H1 (cell line): Measurements from ENCODE around the gene PID1. TPM values are rescaled to one million over a fixed set of nuclear protein-coding genes. Genes with fewer than 3 reads are reported as not detected.

Source experiments
- CTCF ChIA-PET: fragments of 300-600 bp; sonication (Branson Sonifier 250); formaldehyde crosslinking; loops from one replicate; lab custom pipeline; 2021; ENCODE audit not compliant: partially characterized antibody; lab: Charles Lee
- POLR2A ChIA-PET: fragments of 300-600 bp; sonication (Branson Sonifier 250); formaldehyde crosslinking; loops from one replicate; lab custom pipeline; 2021; ENCODE audit warnings: inconsistent platforms; ENCODE audit not compliant: partially characterized antibody; lab: Charles Lee
- DNase-seq, 2 experiments: peaks; one replicate each; pipeline versions ENCODE4 v3.0.0 to v3.0.0-alpha.2; 2010 to 2022; ENCODE audit warnings: low spot score in 2 of 2, low read depth in 1 of 2, mixed read lengths in 1 of 2
- FAIRE-seq: peaks from 2 replicates; lab custom pipeline; 2011; peaks lifted over from hg19 to GRCh38; lab: Jason Lieb, UNC
- H2AFZ ChIP-seq: 2 replicates; pipeline ENCODE4 v1.8.1; 2012; ENCODE audit warnings: low read length, inconsistent platforms
- H2AK5ac ChIP-seq: 2 replicates; pipeline ENCODE4 v1.6.1; 2013; ENCODE audit warnings: low read depth, low read length
- H2BK120ac ChIP-seq: replicated peaks from 2 replicates; pipeline ENCODE3; 2013; ENCODE audit warnings: low read depth, low read length, inconsistent platforms
- H2BK12ac ChIP-seq: 2 replicates; pipeline ENCODE4 v1.6.1; 2013; ENCODE audit warnings: low read depth, low read length
- H2BK15ac ChIP-seq: 2 replicates; pipeline ENCODE4 v1.6.1; 2013; ENCODE audit warnings: low read length
- H2BK20ac ChIP-seq: 2 replicates; pipeline ENCODE4 v1.6.1; 2013; ENCODE audit warnings: low read length
- H2BK5ac ChIP-seq: 2 replicates; pipeline ENCODE4 v1.6.1; 2013; ENCODE audit warnings: low read depth, low read length
- H3K14ac ChIP-seq: 2 replicates; pipeline ENCODE4 v1.6.1; 2013; ENCODE audit warnings: inconsistent platforms; ENCODE audit not compliant: insufficient read length
- H3K18ac ChIP-seq: 2 replicates; pipeline ENCODE4 v1.6.1; 2013; ENCODE audit warnings: low read length; ENCODE audit errors: extremely low read depth
- H3K23ac ChIP-seq: 2 replicates; pipeline ENCODE4 v1.6.1; 2013; ENCODE audit warnings: inconsistent platforms; ENCODE audit not compliant: insufficient read length
- H3K23me2 ChIP-seq: 2 replicates; pipeline ENCODE4 v1.6.1; 2013; ENCODE audit warnings: low read depth, low read length
- H3K27ac ChIP-seq: 2 replicates; pipeline ENCODE4 v1.6.1; 2011; ENCODE audit warnings: low read depth, low read length, inconsistent platforms
- H3K27me3 ChIP-seq, 4 experiments: replicated peaks in 1 of 4; 1 replicate in 1 of 4; 2 replicates in 3 of 4; pipeline versions ENCODE4 v1.6.1 to v1.8.1; 2011 to 2013; ENCODE audit warnings: low read length in 3 of 4, mild to moderate bottlenecking in 3 of 4, inconsistent platforms in 2 of 4, mixed read lengths in 2 of 4, moderate library complexity in 1 of 4; ENCODE audit not compliant: control insufficient read depth in 3 of 4, insufficient read depth in 3 of 4; ENCODE audit errors: extremely low read depth in 1 of 4
- H3K36me3 ChIP-seq, 4 experiments: 2 replicates each; pipeline versions ENCODE4 v1.6.1 to v1.8.1; 2011 to 2013; ENCODE audit warnings: mild to moderate bottlenecking in 4 of 4, low read length in 3 of 4, moderate library complexity in 2 of 4, control low read depth in 1 of 4, inconsistent platforms in 1 of 4; ENCODE audit not compliant: insufficient read depth in 4 of 4, control insufficient read depth in 2 of 4
- H3K4ac ChIP-seq: replicated peaks from 2 replicates; pipeline ENCODE3; 2013; ENCODE audit warnings: low read length, low read depth, mixed read lengths, inconsistent platforms; ENCODE audit not compliant: insufficient read length
- H3K4me1 ChIP-seq, 4 experiments: replicated peaks in 1 of 4; 1 replicate in 1 of 4; 2 replicates in 3 of 4; pipeline versions ENCODE4 v1.6.1 to v1.8.1; 2011 to 2013; ENCODE audit warnings: low read length in 3 of 4, inconsistent platforms in 2 of 4, mixed read lengths in 1 of 4; ENCODE audit not compliant: insufficient read depth in 4 of 4, control insufficient read depth in 3 of 4
- H3K4me2 ChIP-seq, 2 experiments: 2 replicates each; pipeline versions ENCODE4 v1.6.1 to v1.8.1; 2011 to 2013; ENCODE audit warnings: low read depth in 2 of 2, low read length in 2 of 2, control low read depth in 1 of 2, inconsistent platforms in 1 of 2, mild to moderate bottlenecking in 1 of 2; ENCODE audit not compliant: insufficient read depth in 1 of 2
- H3K4me3 ChIP-seq, 4 experiments: fragments of 200-600, 300-600 bp in 1 of 4; sonication (generic), shearing (Covaris generic), sonication (Bioruptor Twin) in 1 of 4; 2 replicates each; pipeline versions ENCODE4 v1.5.1 to v1.8.1; 2011 to 2016; ENCODE audit warnings: low read length in 4 of 4, low read depth in 3 of 4, control low read depth in 2 of 4, inconsistent platforms in 2 of 4, mild to moderate bottlenecking in 2 of 4, mixed read lengths in 1 of 4, moderate library complexity in 1 of 4; ENCODE audit not compliant: insufficient read depth in 2 of 4; ENCODE audit errors: extremely low read depth in 1 of 4
- H3K56ac ChIP-seq: replicated peaks from 2 replicates; pipeline ENCODE3; 2013; ENCODE audit warnings: low read depth, mild to moderate bottlenecking, mixed read lengths, low read length, inconsistent platforms; ENCODE audit not compliant: insufficient read length
- H3K79me1 ChIP-seq: 2 replicates; pipeline ENCODE4 v1.6.1; 2013; ENCODE audit warnings: low read depth, low read length, control low read depth
- H3K79me2 ChIP-seq, 2 experiments: 2 replicates each; pipeline versions ENCODE4 v1.6.1 to v1.8.1; 2012 to 2013; ENCODE audit warnings: low read length in 2 of 2, mild to moderate bottlenecking in 2 of 2, inconsistent platforms in 1 of 2; ENCODE audit not compliant: insufficient read depth in 2 of 2, control insufficient read depth in 1 of 2
- H3K9ac ChIP-seq, 4 experiments: replicated peaks in 1 of 4; 1 replicate in 1 of 4; 2 replicates in 3 of 4; pipeline versions ENCODE4 v1.6.1 to v1.8.1; 2011 to 2013; ENCODE audit warnings: low read depth in 3 of 4, low read length in 3 of 4, control low read depth in 2 of 4, mild to moderate bottlenecking in 2 of 4, moderate library complexity in 2 of 4, inconsistent platforms in 1 of 4; ENCODE audit errors: extremely low read depth in 1 of 4
- H3K9me3 ChIP-seq, 2 experiments: 2 replicates each; pipeline versions ENCODE4 v1.6.1 to v1.8.1; 2012 to 2013; ENCODE audit warnings: mild to moderate bottlenecking in 2 of 2, moderate library complexity in 2 of 2, control low read depth in 1 of 2, inconsistent platforms in 1 of 2, low read depth in 1 of 2, low read length in 1 of 2, mixed read lengths in 1 of 2; ENCODE audit not compliant: insufficient read depth in 2 of 2
- H4K20me1 ChIP-seq, 2 experiments: replicated peaks in 1 of 2; 2 replicates each; pipeline versions ENCODE3 to v1.8.1; 2011 to 2013; ENCODE audit warnings: inconsistent platforms in 2 of 2, low read length in 2 of 2, mild to moderate bottlenecking in 1 of 2; ENCODE audit not compliant: insufficient read depth in 2 of 2, control insufficient read depth in 1 of 2
- H4K5ac ChIP-seq: 2 replicates; pipeline ENCODE4 v1.6.1; 2013; ENCODE audit warnings: low read length, low read depth, mixed read lengths, inconsistent platforms; ENCODE audit not compliant: insufficient read length
- H4K8ac ChIP-seq: 2 replicates; pipeline ENCODE4 v1.8.0; 2013; ENCODE audit warnings: mild to moderate bottlenecking, moderate library complexity, low read length, inconsistent platforms; ENCODE audit not compliant: insufficient read depth; ENCODE audit errors: extremely low read depth
- H4K91ac ChIP-seq: replicated peaks from 2 replicates; pipeline ENCODE3; 2013; ENCODE audit warnings: low read length, mixed read lengths, inconsistent platforms; ENCODE audit not compliant: insufficient read length
- ATF2 ChIP-seq: IDR thresholded peaks from 2 replicates; pipeline ENCODE4 v1.6.1; 2012; ENCODE audit warnings: low read length, inconsistent platforms
- CEBPB ChIP-seq: IDR thresholded peaks from 2 replicates; pipeline ENCODE4 v1.6.1; 2012; ENCODE audit warnings: low read depth, low read length
- CTCF ChIP-seq, 3 experiments: IDR thresholded peaks; 1 replicate in 2 of 3; 2 replicates in 1 of 3; pipeline versions ENCODE4 v1.5.1 to v1.6.1; 2011; ENCODE audit warnings: low read length in 3 of 3, mild to moderate bottlenecking in 3 of 3, inconsistent platforms in 2 of 3, low read depth in 1 of 3, moderate library complexity in 1 of 3; ENCODE audit not compliant: insufficient read depth in 1 of 3; ENCODE audit errors: control extremely low read depth in 1 of 3
- EGR1 ChIP-seq: IDR thresholded peaks from 2 replicates; pipeline ENCODE4 v1.6.1; 2011; ENCODE audit warnings: low read depth, low read length, borderline replicate concordance
- EP300 ChIP-seq, 2 experiments: IDR thresholded peaks; 1 replicate in 1 of 2; 2 replicates in 1 of 2; pipeline ENCODE4 v1.6.1; 2011 to 2012; ENCODE audit warnings: low read depth in 2 of 2, low read length in 2 of 2, mild to moderate bottlenecking in 2 of 2, borderline replicate concordance in 1 of 2, inconsistent platforms in 1 of 2, moderate library complexity in 1 of 2
- JUND ChIP-seq: IDR thresholded peaks from 2 replicates; pipeline ENCODE4 v1.6.1; 2011; ENCODE audit warnings: mild to moderate bottlenecking, improper control_type of control experiment, low read length
- USF2 ChIP-seq: IDR thresholded peaks from 2 replicates; pipeline ENCODE4 v1.6.1; 2011; ENCODE audit warnings: low read length, improper control_type of control experiment
- WGBS, 2 experiments: shearing (Covaris generic) in 1 of 2; methylation state at CpG; one replicate each; pipeline versions ENCODE4 v1.1.6 to v1.1.7; 2013 to 2015; ENCODE audit warnings: low lambda C conversion rate in 2 of 2, mixed read lengths in 2 of 2, inconsistent platforms in 1 of 2, low coverage in 1 of 2, missing lambda C conversion rate in 1 of 2; ENCODE audit not compliant: insufficient replicate concordance in 2 of 2, insufficient coverage in 1 of 2, insufficient read length in 1 of 2; ENCODE audit errors: extremely low coverage in 1 of 2, missing lambda C conversion rate in 1 of 2; 5-methylcytosine and 5-hydroxymethylcytosine counted together
- polyA plus RNA-seq, 7 experiments: library from polyadenylated mRNA; depleted of rRNA in 3 of 7; stranded (reverse) in 5 of 7; unstranded in 2 of 7; fragments of >200 nt in 5 of 7; fragments of 200-250 nt in 2 of 7; gene quantifications; 1 replicate in 5 of 7; 2 replicates in 1 of 7; 4 replicates in 1 of 7; pipeline versions ENCODE4 v1.2.1 to v1.2.3, GENCODE V29; 2011 to 2013; ENCODE audit warnings: missing spikeins in 2 of 7, mixed read lengths in 2 of 7
- total RNA-seq: library from RNA; stranded (reverse); fragmentation: NEBNext Ultra II Directional; extraction: Animal tissue kit (Norgen Biotek cat#: 25700); gene quantifications from 2 replicates; pipeline ENCODE4 v1.2.1, GENCODE V29; 2021

The PID1 gene
- total and polyA plus RNA-seq, 2 of the 8 experiments (the other 6 are each of a cell fraction or from before 2014, with no cell fraction given): 1.5 to 3.3 TPM

GRCh38 chr2:229009816-229010215 lies 261.3 kb downstream of the PID1 start:
- Histone ChIP-seq H3K9ac (no peak overlapping the region), H3K14ac (no peak overlapping the region), H3K23ac (no peak overlapping the region), H4K8ac (no peak overlapping the region), H3K9me3 (no peaks in the 10 kb centered on the region), H3K23me2 (no peaks in the 10 kb centered on the region), H3K18ac (no peak overlapping the region), H3K4me2 (no peak overlapping the region), H2BK20ac (no peak overlapping the region), H3K56ac (no peak overlapping the region), H2BK15ac (no peak overlapping the region), H3K79me1 (no peaks in the 10 kb centered on the region), H4K5ac (no peak overlapping the region), H3K36me3 (no peaks in the 10 kb centered on the region), H2BK120ac (no peak overlapping the region), H4K20me1 (no peaks in the 10 kb centered on the region), H2BK5ac (no peak overlapping the region), H3K27me3 (no peaks in the 10 kb centered on the region), H2AFZ (no peak overlapping the region), H3K27ac (no peak overlapping the region), H2BK12ac (no peak overlapping the region), H3K4me1 (no peaks in the 10 kb centered on the region), H4K91ac (no peak overlapping the region), H2AK5ac (no peak overlapping the region), H3K4ac (no peak overlapping the region), H3K79me2 (no peaks in the 10 kb centered on the region), H3K4me3 (no peak overlapping the region)
- POLR2A ChIA-PET: no interaction called here
- WGBS, 2 experiments: 77 to 100% methylated on average over 1 of the region's 1 CpG
- FAIRE-seq (no peak), DNase-seq (no peak)
- CTCF ChIA-PET: no interaction called here
- TF ChIP-seq CTCF (IDR thresholded peaks at IDR 0.05; ENCODE audit: control extremely low read depth in 1 of 3, insufficient read depth in 1 of 3, low read depth in 1 of 3, low read length in 3 of 3) (no peak), EP300 (IDR thresholded peaks at IDR 0.05; ENCODE audit: borderline replicate concordance in 1 of 2, low read depth in 2 of 2, low read length in 2 of 2) (no peak), ATF2 (no peak), JUND (no peak), EGR1 (no peak), USF2 (no peak), CEBPB (no peak)
